H9 (cell line): ENCODE results near the gene UCP2. TPM values are rescaled to one million over a fixed set of nuclear protein-coding genes. Genes with fewer than 3 reads are reported as not detected.

Experiments used
- DNase-seq: peaks from one replicate; pipeline ENCODE4 v3.0.0-alpha.2; 2017
- H2AFZ ChIP-seq: one replicate; pipeline ENCODE4 v1.6.1; 2013; ENCODE audit warnings: mild to moderate bottlenecking, low read length, control low read depth, moderate library complexity
- H2AK5ac ChIP-seq: 2 replicates; pipeline ENCODE4 v1.6.1; 2013; ENCODE audit warnings: low read length, control low read depth, mixed read lengths; ENCODE audit not compliant: insufficient read length
- H2BK120ac ChIP-seq: one replicate; pipeline ENCODE4 v1.6.1; 2013; ENCODE audit warnings: low read depth, mild to moderate bottlenecking, low read length, control low read depth, inconsistent platforms; ENCODE audit not compliant: poor library complexity, severe bottlenecking
- H2BK12ac ChIP-seq: 2 replicates; pipeline ENCODE4 v1.6.1; 2013; ENCODE audit warnings: low read length, control low read depth, mixed read lengths, low read depth; ENCODE audit not compliant: insufficient read length
- H2BK15ac ChIP-seq: 2 replicates; pipeline ENCODE4 v1.6.1; 2013; ENCODE audit warnings: low read depth, low read length, control low read depth
- H2BK20ac ChIP-seq: one replicate; pipeline ENCODE4 v1.6.1; 2013; ENCODE audit warnings: low read depth, mild to moderate bottlenecking, low read length, control low read depth, inconsistent platforms; ENCODE audit not compliant: poor library complexity, severe bottlenecking
- H2BK5ac ChIP-seq: 2 replicates; pipeline ENCODE4 v1.6.1; 2013; ENCODE audit warnings: low read length, control low read depth, mixed read lengths; ENCODE audit not compliant: insufficient read length
- H3K14ac ChIP-seq: 2 replicates; pipeline ENCODE4 v1.6.1; 2013; ENCODE audit warnings: low read length, control low read depth; ENCODE audit not compliant: insufficient read depth
- H3K18ac ChIP-seq: 2 replicates; pipeline ENCODE4 v1.6.1; 2013; ENCODE audit warnings: low read depth, mild to moderate bottlenecking, mixed read lengths, low read length, control low read depth; ENCODE audit not compliant: insufficient read length
- H3K23ac ChIP-seq: 2 replicates; pipeline ENCODE4 v1.6.1; 2013; ENCODE audit warnings: low read length, control low read depth, mixed read lengths, low read depth; ENCODE audit not compliant: insufficient read length
- H3K23me2 ChIP-seq: 2 replicates; pipeline ENCODE4 v1.6.1; 2013; ENCODE audit warnings: low read depth, mild to moderate bottlenecking, mixed read lengths, low read length, control low read depth; ENCODE audit not compliant: insufficient read length, poor library complexity, severe bottlenecking
- H3K27ac ChIP-seq: 2 replicates; pipeline ENCODE4 v1.5.1; 2013; ENCODE audit warnings: low read length, control low read depth, mixed read lengths, low read depth; ENCODE audit not compliant: insufficient read length
- H3K27me3 ChIP-seq: 2 replicates; pipeline ENCODE4 v1.6.1; 2013; ENCODE audit warnings: low read length, control low read depth, inconsistent platforms; ENCODE audit not compliant: insufficient read depth
- H3K4ac ChIP-seq: 2 replicates; pipeline ENCODE4 v1.6.1; 2013; ENCODE audit warnings: low read depth, mild to moderate bottlenecking, control low read depth, inconsistent platforms, low read length, moderate library complexity
- H3K4me1 ChIP-seq: 2 replicates; pipeline ENCODE4 v1.6.1; 2013; ENCODE audit warnings: low read length, control low read depth, inconsistent platforms; ENCODE audit not compliant: insufficient read depth
- H3K4me2 ChIP-seq: 2 replicates; pipeline ENCODE4 v1.6.1; 2013; ENCODE audit warnings: low read length, control low read depth, mixed read lengths; ENCODE audit not compliant: insufficient read length, insufficient read depth
- H3K56ac ChIP-seq: 2 replicates; pipeline ENCODE4 v1.6.1; 2013; ENCODE audit warnings: low read depth, mild to moderate bottlenecking, mixed read lengths, low read length, control low read depth; ENCODE audit not compliant: insufficient read length
- H3K79me1 ChIP-seq: 2 replicates; pipeline ENCODE4 v1.6.1; 2013; ENCODE audit warnings: low read depth, mild to moderate bottlenecking, moderate library complexity, low read length, control low read depth, inconsistent platforms; ENCODE audit not compliant: insufficient read depth, poor library complexity, severe bottlenecking
- H3K79me2 ChIP-seq: 2 replicates; pipeline ENCODE4 v1.6.1; 2013; ENCODE audit warnings: low read length, control low read depth, inconsistent platforms; ENCODE audit not compliant: insufficient read depth
- H3K9ac ChIP-seq: 2 replicates; pipeline ENCODE4 v1.6.1; 2013; ENCODE audit warnings: low read length, control low read depth, mixed read lengths; ENCODE audit not compliant: insufficient read length; ENCODE audit errors: extremely low read depth
- H3K9me3 ChIP-seq: one replicate; pipeline ENCODE4 v1.6.1; 2013; ENCODE audit warnings: low read depth, low read length, inconsistent platforms; ENCODE audit not compliant: control insufficient read depth
- H3T11ph ChIP-seq: one replicate; pipeline ENCODE4 v1.6.1; 2013; ENCODE audit warnings: mild to moderate bottlenecking, low read length, control low read depth, inconsistent platforms
- H4K20me1 ChIP-seq: one replicate; pipeline ENCODE4 v1.6.1; 2013; ENCODE audit not compliant: control insufficient read depth, insufficient read length, insufficient read depth
- H4K5ac ChIP-seq: 2 replicates; pipeline ENCODE4 v1.6.1; 2013; ENCODE audit warnings: low read depth, mild to moderate bottlenecking, mixed read lengths, low read length, control low read depth; ENCODE audit not compliant: insufficient read length
- H4K8ac ChIP-seq: replicated peaks from 2 replicates; pipeline ENCODE4 v1.6.1; 2013; ENCODE audit warnings: low read length, control low read depth, mixed read lengths, low read depth; ENCODE audit not compliant: insufficient read length
- H4K91ac ChIP-seq: 2 replicates; pipeline ENCODE4 v1.6.1; 2013; ENCODE audit warnings: low read depth, mild to moderate bottlenecking, moderate library complexity, mixed read lengths, low read length, control low read depth; ENCODE audit not compliant: insufficient read length
- H3K27ac Mint-ChIP-seq, 3 experiments: 2 replicates in 2 of 3; 3 replicates in 1 of 3; pipeline ENCODE4 v1.8.0; 2020 to 2021; ENCODE audit warnings: mixed read lengths in 3 of 3, mild to moderate bottlenecking in 1 of 3, moderate library complexity in 1 of 3
- H3K27me3 Mint-ChIP-seq: 2 replicates; pipeline ENCODE4 v1.8.0; 2021; ENCODE audit warnings: low read depth, mild to moderate bottlenecking, moderate library complexity, mixed read lengths
- H3K36me3 Mint-ChIP-seq, 3 experiments: 2 replicates in 2 of 3; 3 replicates in 1 of 3; pipeline ENCODE4 v1.8.0; 2020 to 2021; ENCODE audit warnings: low read depth in 3 of 3, mixed read lengths in 3 of 3; ENCODE audit not compliant: insufficient read depth in 1 of 3
- H3K4me1 Mint-ChIP-seq, 2 experiments: 2 replicates each; pipeline ENCODE4 v1.8.0; 2020; ENCODE audit warnings: mixed read lengths in 2 of 2
- H3K4me3 Mint-ChIP-seq, 2 experiments: 2 replicates in 1 of 2; 3 replicates in 1 of 2; pipeline ENCODE4 v1.8.0; 2020 to 2021; ENCODE audit warnings: mild to moderate bottlenecking in 2 of 2, mixed read lengths in 2 of 2, moderate library complexity in 1 of 2
- H3K9me3 Mint-ChIP-seq, 2 experiments: 2 replicates in 1 of 2; 3 replicates in 1 of 2; pipeline ENCODE4 v1.8.0; 2020; ENCODE audit warnings: mild to moderate bottlenecking in 2 of 2, mixed read lengths in 2 of 2, moderate library complexity in 1 of 2
- CTCF ChIP-seq: fragments of 200-600 bp; sonication (generic); conservative IDR thresholded peaks from 3 replicates; pipeline ENCODE4 v1.8.0; 2021; ENCODE audit warnings: antibody characterized with exemption, mild to moderate bottlenecking
- WGBS: extraction: QIAGEN DNeasy Blood & Tissue Kit; methylation state at CpG from one replicate; pipeline ENCODE4 v1.1.7; 2013; ENCODE audit warnings: missing lambda C conversion rate, low lambda C conversion rate, mixed read lengths; ENCODE audit not compliant: insufficient read length; ENCODE audit errors: extremely low coverage; 5-methylcytosine and 5-hydroxymethylcytosine counted together
- total RNA-seq: library from RNA; stranded (reverse); gene quantifications from 2 replicates; pipeline ENCODE4 v1.2.1, GENCODE V29; 2021

Gene UCP2
- total RNA-seq, 1 experiment from 2014 or later: 62.1 TPM

DNA sequence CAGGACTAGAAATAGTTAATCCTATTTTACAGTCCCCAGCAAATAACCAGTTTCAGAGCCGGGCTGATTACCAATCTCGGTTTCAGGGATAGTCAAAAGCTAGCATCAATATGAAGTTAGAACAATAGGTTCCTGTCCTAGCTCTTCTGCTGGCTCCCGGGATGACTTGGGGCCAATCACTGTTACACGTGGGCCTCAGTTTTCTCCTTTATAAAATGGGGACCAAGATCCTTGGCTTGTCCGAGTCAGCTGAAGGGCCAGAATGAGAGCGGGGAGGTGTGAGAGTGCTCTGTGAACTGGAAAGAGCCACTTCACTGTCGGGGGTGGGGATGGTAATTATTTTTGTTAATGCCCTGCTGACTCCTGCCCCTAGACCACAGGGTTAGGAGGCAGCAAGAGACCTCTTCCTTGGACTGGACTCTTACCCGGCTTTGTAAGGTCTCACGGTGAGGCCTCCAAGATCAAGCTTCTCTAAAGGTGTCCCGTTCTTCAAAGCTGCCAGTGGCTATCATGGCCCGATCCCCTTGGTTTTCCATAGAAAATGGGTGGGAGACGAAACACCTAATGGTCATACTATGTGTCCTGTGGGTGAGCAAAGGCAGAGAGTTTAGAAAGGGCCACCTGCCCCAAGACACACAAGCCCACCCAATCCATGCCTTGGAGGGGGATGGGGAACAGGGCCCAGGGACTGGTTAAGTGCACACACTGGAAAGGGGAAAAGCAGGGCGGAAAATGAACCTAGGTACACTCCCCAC is 1.4 kb downstream of the UCP2 start:
- Histone ChIP-seq H3K4ac (no peak overlapping the region), H4K91ac (no peak overlapping the region), H4K5ac (no peak overlapping the region), H3K27me3 (no peaks in the 10 kb centered on the region), H3K79me2 (0 out of 2 replicates have a peak, but pooled peaks cover 2% of the 10 kb centered on the region), H4K20me1 (no peaks in the 10 kb centered on the region), H3K4me2 (peak overlapping the region; percentile 62), H2BK120ac (no peak overlapping the region), H3K23me2 (peaks cover 11% of the 10 kb centered on the region), H3K27ac (no peak overlapping the region), H2AFZ (no peak overlapping the region), H2BK12ac (no peak overlapping the region), H3K56ac (no peak overlapping the region), H3K14ac (no peak overlapping the region), H2AK5ac (no peak overlapping the region), H3K79me1 (no peaks in the 10 kb centered on the region), H3K18ac (no peak overlapping the region), H2BK15ac (no peak overlapping the region), H3T11ph (no peak overlapping the region), H3K9me3 (no peaks in the 10 kb centered on the region), H3K4me1 (no peaks in the 10 kb centered on the region; the same call in 1 of the 2 replicates), H4K8ac (no peak overlapping the region), H2BK20ac (no peak overlapping the region), H3K23ac (no peak overlapping the region), H2BK5ac (no peak overlapping the region), H3K9ac (no peak overlapping the region)
- no CpG with 5 or more reads among the region's 13 CpGs for WGBS
- H3K27ac Mint-ChIP-seq: no peak overlapping the region
- peaks cover 22% of the 10 kb centered on the region for H3K27me3 Mint-ChIP-seq
- peaks cover 31 to 41% of the 10 kb centered on the region in 2 experiments for H3K4me1 Mint-ChIP-seq
- DNase-seq: no peak
- TF ChIP-seq CTCF: no peak
- H3K9me3 Mint-ChIP-seq: no peaks in the 10 kb centered on the region; a peak in 1 of 5 replicates
- H3K4me3 Mint-ChIP-seq: peak overlapping the region; percentile 85 to 97
- peaks cover 39 to 52% (median 52%) of the 10 kb centered on the region in 3 experiments; a peak in 6 of 7 replicates for H3K36me3 Mint-ChIP-seq
